Duodenal mucosa (tissue), 2 donors: ENCODE measurements around the gene PCCA.

Source experiments
- H3K27ac ChIP-seq: one replicate; pipeline ENCODE4 v1.7.0; 2013; ENCODE audit warnings: low read depth, low read length
- H3K27me3 ChIP-seq, 2 donors: one replicate each; pipeline ENCODE4 v1.7.0; 2013; ENCODE audit warnings: low read length in 2 of 2, control low read depth in 1 of 2; ENCODE audit not compliant: insufficient read depth in 2 of 2, control insufficient read depth in 1 of 2
- H3K36me3 ChIP-seq, 2 donors: one replicate each; pipeline ENCODE4 v1.7.0; 2013; ENCODE audit warnings: low read length in 2 of 2, control low read depth in 1 of 2; ENCODE audit not compliant: insufficient read depth in 2 of 2, control insufficient read depth in 1 of 2
- H3K4me1 ChIP-seq, 2 donors: one replicate each; pipeline ENCODE4 v1.7.0; 2013; ENCODE audit warnings: low read length in 2 of 2, control low read depth in 1 of 2; ENCODE audit not compliant: insufficient read depth in 2 of 2, control insufficient read depth in 1 of 2
- H3K4me3 ChIP-seq, 2 donors: one replicate each; pipeline ENCODE4 v1.7.0; 2013; ENCODE audit warnings: low read length in 2 of 2, low read depth in 1 of 2
- H3K9ac ChIP-seq, 2 donors: one replicate each; pipeline ENCODE4 v1.7.0; 2013; ENCODE audit warnings: low read length in 2 of 2, low read depth in 1 of 2
- H3K9me3 ChIP-seq, 2 donors: one replicate each; pipeline ENCODE4 v1.7.0; 2013; ENCODE audit warnings: low read length in 2 of 2, control low read depth in 1 of 2; ENCODE audit not compliant: control insufficient read depth in 1 of 2

The PCCA gene

GRCh38 chr13:100396776-100397175 is 307.9 kb downstream of the PCCA start:
- H3K27me3 ChIP-seq: no peaks in the 10 kb centered on the region
- no peaks in the 10 kb centered on the region for H3K4me1 ChIP-seq
- no peaks in the 10 kb centered on the region for H3K9me3 ChIP-seq
- H3K4me3 ChIP-seq: no peak overlapping the region
- H3K9ac ChIP-seq: no peak overlapping the region
- no peaks in the 10 kb centered on the region for H3K36me3 ChIP-seq
- H3K27ac ChIP-seq: no peak overlapping the region

DNA sequence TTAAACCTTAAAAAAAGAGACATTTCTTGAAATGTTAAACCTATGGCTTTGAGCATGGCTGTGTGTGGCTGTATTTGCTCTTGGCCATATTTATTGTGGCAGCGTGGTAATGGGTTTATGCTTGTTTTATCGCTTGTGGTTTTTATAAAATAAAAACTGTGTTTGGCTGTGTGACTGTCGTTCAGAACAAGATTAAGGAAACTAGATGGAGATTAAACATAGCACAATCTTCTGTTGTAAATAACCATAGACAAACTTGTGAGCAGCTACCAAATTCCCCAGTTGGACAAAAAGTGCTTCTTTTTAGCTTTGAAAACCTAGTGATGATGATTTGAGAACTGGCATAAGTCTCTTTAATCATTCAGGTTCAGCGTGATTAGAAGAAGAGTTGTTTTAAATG is 308.7 kb downstream of the PCCA start:
- Histone ChIP-seq H3K9me3 (no peaks in the 10 kb centered on the region), H3K27me3 (no peaks in the 10 kb centered on the region), H3K9ac (no peak overlapping the region), H3K27ac (no peak overlapping the region), H3K4me3 (no peak overlapping the region), H3K4me1 (no peaks in the 10 kb centered on the region), H3K36me3 (no peaks in the 10 kb centered on the region)

GRCh38 chr13:100398360-100398759 is 309.5 kb downstream of the PCCA start:
- no peaks in the 10 kb centered on the region for H3K36me3 ChIP-seq
- no peak overlapping the region for H3K27ac ChIP-seq
- no peak overlapping the region for H3K9ac ChIP-seq
- H3K9me3 ChIP-seq: peaks cover 1 to 4% of the 10 kb centered on the region in 2 donors
- H3K4me1 ChIP-seq: no peaks in the 10 kb centered on the region
- H3K4me3 ChIP-seq: no peak overlapping the region
- no peaks in the 10 kb centered on the region for H3K27me3 ChIP-seq

- H3K4me3 ChIP-seq: no peak overlapping the region
- no peak overlapping the region for H3K9ac ChIP-seq
- peaks cover 4 to 8% of the 10 kb centered on the region in 2 donors for H3K9me3 ChIP-seq
- H3K27me3 ChIP-seq: no peaks in the 10 kb centered on the region
- no peak overlapping the region for H3K27ac ChIP-seq
- no peaks in the 10 kb centered on the region for H3K4me1 ChIP-seq
- H3K36me3 ChIP-seq: peaks cover under 1 to 3% of the 10 kb centered on the region in 2 donors
These were observed 310.6 kb downstream of the PCCA start for GRCh38 chr13:100399455-100399854.

- H3K27ac ChIP-seq: no peak overlapping the region
- H3K36me3 ChIP-seq: peaks cover 3 to 7% of the 10 kb centered on the region in 2 donors
- H3K4me3 ChIP-seq: no peak overlapping the region
- H3K9ac ChIP-seq: no peak overlapping the region
- H3K27me3 ChIP-seq: no peaks in the 10 kb centered on the region
- peaks cover 24 to 39% of the 10 kb centered on the region in 2 donors for H3K9me3 ChIP-seq
- H3K4me1 ChIP-seq: no peaks in the 10 kb centered on the region
These were observed 314.8 kb downstream of the PCCA start for GRCh38 chr13:100403675-100404074.

GRCh38 chr13:100409132-100409531 is 320.2 kb downstream of the PCCA start:
- H3K4me1 ChIP-seq: no peaks in the 10 kb centered on the region
- peaks cover 46 to 66% of the 10 kb centered on the region in 2 donors for H3K9me3 ChIP-seq
- no peak overlapping the region for H3K4me3 ChIP-seq
- H3K9ac ChIP-seq: no peak overlapping the region
- no peak overlapping the region for H3K27ac ChIP-seq
- H3K27me3 ChIP-seq: no peaks in the 10 kb centered on the region
- H3K36me3 ChIP-seq: peaks cover 4 to 7% of the 10 kb centered on the region in 2 donors

DNA sequence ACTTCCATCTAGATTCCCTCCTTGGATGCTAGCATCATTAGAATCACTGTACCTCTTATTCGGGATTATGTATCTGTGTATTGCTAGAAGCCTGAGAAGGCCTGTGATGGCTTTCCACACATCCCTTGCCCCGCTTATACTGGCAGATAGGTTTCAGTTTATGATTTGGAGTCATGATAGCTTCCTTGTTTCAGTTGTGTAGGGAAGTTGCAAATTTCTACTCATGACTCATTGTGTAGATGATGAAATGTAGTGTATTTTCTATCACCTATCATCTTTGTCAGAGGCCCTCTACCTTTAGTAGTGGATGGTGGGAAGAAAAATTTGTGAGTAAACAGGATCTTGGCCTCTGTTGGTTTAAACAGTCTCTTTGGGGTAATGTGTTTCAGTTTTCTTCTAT is 334.5 kb downstream of the PCCA start:
- no peak overlapping the region for H3K27ac ChIP-seq
- no peak overlapping the region for H3K9ac ChIP-seq
- no peaks in the 10 kb centered on the region for H3K9me3 ChIP-seq
- H3K36me3 ChIP-seq: peaks cover 0 to 9% of the 10 kb centered on the region in 2 donors
- no peaks in the 10 kb centered on the region for H3K27me3 ChIP-seq
- no peaks in the 10 kb centered on the region for H3K4me1 ChIP-seq
- no peak overlapping the region for H3K4me3 ChIP-seq

DNA sequence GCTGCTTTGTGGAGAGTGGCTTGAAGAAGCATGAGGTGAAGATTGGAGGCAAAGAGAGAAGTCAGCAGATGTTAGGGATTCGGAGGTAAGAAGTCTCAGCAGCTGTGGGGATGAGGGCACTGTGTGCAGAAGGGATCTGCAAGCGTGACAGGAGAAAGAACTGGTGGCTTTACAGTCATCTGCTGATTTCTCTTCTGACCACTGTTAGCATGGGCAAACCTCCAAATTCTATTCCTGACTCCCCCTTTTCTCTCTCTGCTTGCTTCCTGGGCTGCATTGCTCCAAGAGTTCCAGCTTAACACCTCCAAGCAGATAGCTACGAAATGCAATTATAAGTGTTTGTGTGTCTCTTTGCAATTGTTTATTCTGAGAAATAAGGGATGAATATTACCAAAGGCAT is 340.1 kb downstream of the PCCA start:
- Histone ChIP-seq H3K9me3 (no peaks in the 10 kb centered on the region), H3K4me3 (no peak overlapping the region), H3K36me3 (peaks cover 0 to 15% of the 10 kb centered on the region in 2 donors)

DNA sequence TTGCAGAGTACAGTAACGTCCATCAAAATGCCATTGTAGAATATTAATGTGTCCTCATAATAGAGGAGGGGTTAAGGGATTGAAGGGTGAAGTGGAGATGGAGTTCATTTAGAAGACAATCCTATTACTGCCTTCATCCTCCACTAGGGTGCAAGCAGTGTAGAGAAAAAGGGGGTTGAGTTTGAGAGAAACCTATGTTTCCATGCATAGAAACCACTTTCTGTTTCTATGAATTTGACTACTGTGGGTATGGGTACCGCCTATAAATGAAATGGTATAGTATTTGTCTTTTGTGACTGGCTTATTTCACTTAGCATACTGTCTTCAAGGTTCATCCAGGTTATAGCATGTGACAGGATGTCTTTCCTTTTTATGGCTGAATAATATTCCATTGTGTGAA is 343.7 kb downstream of the PCCA start:
- Histone ChIP-seq H3K9ac (no peak overlapping the region), H3K36me3 (peaks cover 0 to 9% of the 10 kb centered on the region in 2 donors), H3K4me1 (no peaks in the 10 kb centered on the region), H3K9me3 (no peaks in the 10 kb centered on the region), H3K27me3 (no peaks in the 10 kb centered on the region), H3K4me3 (no peak overlapping the region), H3K27ac (no peak overlapping the region)

More for the DNA sequence above, 340.1 kb downstream of the PCCA start:
- H3K27ac ChIP-seq: no peak overlapping the region
- H3K9ac ChIP-seq: no peak overlapping the region
- H3K27me3 ChIP-seq: no peaks in the 10 kb centered on the region
- H3K4me1 ChIP-seq: no peaks in the 10 kb centered on the region

- no peaks in the 10 kb centered on the region for H3K4me1 ChIP-seq
- H3K4me3 ChIP-seq: no peak overlapping the region
- no peaks in the 10 kb centered on the region for H3K9me3 ChIP-seq
- H3K9ac ChIP-seq: no peak overlapping the region
- no peaks in the 10 kb centered on the region for H3K27me3 ChIP-seq
- no peak overlapping the region for H3K27ac ChIP-seq
- peaks cover 0 to 8% of the 10 kb centered on the region in 2 donors for H3K36me3 ChIP-seq
These were observed 344.6 kb downstream of the PCCA start for GRCh38 chr13:100433475-100433874.
